Mesenchymal stem cell (in vitro differentiated cells and primary cell): Measurements from ENCODE around the gene CELSR3.

ENCODE experiments used
- DNase-seq: peaks from one replicate; pipeline ENCODE4 v3.0.0-alpha.2; 2013
- H2AFZ ChIP-seq: one replicate; pipeline ENCODE4 v1.6.1; 2013; ENCODE audit warnings: low read depth, mild to moderate bottlenecking, control low read depth, inconsistent platforms, low read length, moderate library complexity
- H2AK5ac ChIP-seq: 2 replicates; pipeline ENCODE4 v1.6.1; 2013; ENCODE audit warnings: low read length, moderate library complexity, mild to moderate bottlenecking, inconsistent platforms; ENCODE audit not compliant: severe bottlenecking
- H2BK120ac ChIP-seq: one replicate; pipeline ENCODE4 v1.6.1; 2013; ENCODE audit warnings: low read depth, mild to moderate bottlenecking, inconsistent platforms, low read length, moderate library complexity
- H2BK12ac ChIP-seq, 2 experiments: one replicate each; pipeline ENCODE4 v1.6.1; 2013; ENCODE audit warnings: inconsistent platforms in 2 of 2, low read length in 2 of 2, mild to moderate bottlenecking in 2 of 2, moderate library complexity in 2 of 2, control low read depth in 1 of 2
- H2BK15ac ChIP-seq: one replicate; pipeline ENCODE4 v1.6.1; 2013; ENCODE audit warnings: mild to moderate bottlenecking, low read depth, inconsistent platforms; ENCODE audit not compliant: poor library complexity, severe bottlenecking
- H2BK5ac ChIP-seq: 2 replicates; pipeline ENCODE4 v1.6.1; 2013; ENCODE audit warnings: low read depth, mild to moderate bottlenecking, low read length, control low read depth, inconsistent platforms; ENCODE audit not compliant: poor library complexity, severe bottlenecking
- H3K14ac ChIP-seq, 2 experiments: one replicate each; pipeline ENCODE4 v1.6.1; 2013; ENCODE audit warnings: inconsistent platforms in 2 of 2, low read length in 2 of 2, control low read depth in 1 of 2, mild to moderate bottlenecking in 1 of 2, moderate library complexity in 1 of 2
- H3K18ac ChIP-seq, 2 experiments: one replicate each; pipeline ENCODE4 v1.6.1; 2013; ENCODE audit warnings: inconsistent platforms in 2 of 2, low read length in 2 of 2, control low read depth in 1 of 2, low read depth in 1 of 2, mild to moderate bottlenecking in 1 of 2
- H3K23ac ChIP-seq, 2 experiments: one replicate each; pipeline ENCODE4 v1.6.1; 2013; ENCODE audit warnings: inconsistent platforms in 2 of 2, low read length in 2 of 2, mild to moderate bottlenecking in 2 of 2, moderate library complexity in 2 of 2, control low read depth in 1 of 2
- H3K27ac ChIP-seq: 2 replicates; pipeline ENCODE4 v1.5.1; 2013; ENCODE audit warnings: mild to moderate bottlenecking, moderate library complexity, low read length, control low read depth, inconsistent platforms; ENCODE audit not compliant: poor library complexity, severe bottlenecking
- H3K27me3 ChIP-seq, 2 experiments: 2 replicates each; pipeline versions ENCODE4 v1.6.1 to v1.7.0; 2013; ENCODE audit warnings: low read length in 2 of 2, mild to moderate bottlenecking in 2 of 2, moderate library complexity in 2 of 2, control low read depth in 1 of 2, inconsistent platforms in 1 of 2; ENCODE audit not compliant: control insufficient read depth in 1 of 2, insufficient read depth in 1 of 2
- H3K36me3 ChIP-seq, 2 experiments: 2 replicates each; pipeline versions ENCODE4 v1.6.1 to v1.7.0; 2013; ENCODE audit warnings: low read length in 2 of 2, control low read depth in 1 of 2, inconsistent platforms in 1 of 2, low read depth in 1 of 2, mild to moderate bottlenecking in 1 of 2; ENCODE audit not compliant: insufficient read depth in 2 of 2, control insufficient read depth in 1 of 2
- H3K4ac ChIP-seq, 2 experiments: one replicate each; pipeline ENCODE4 v1.6.1; 2013; ENCODE audit warnings: inconsistent platforms in 2 of 2, low read length in 2 of 2, mild to moderate bottlenecking in 2 of 2, moderate library complexity in 2 of 2, control low read depth in 1 of 2, low read depth in 1 of 2
- H3K4me1 ChIP-seq: 2 replicates; pipeline ENCODE4 v1.6.1; 2013; ENCODE audit warnings: low read depth, low read length, control low read depth; ENCODE audit not compliant: control insufficient read depth, insufficient read depth
- H3K4me2 ChIP-seq: 2 replicates; pipeline ENCODE4 v1.6.1; 2013; ENCODE audit warnings: low read length, mild to moderate bottlenecking, inconsistent platforms; ENCODE audit not compliant: poor library complexity, severe bottlenecking
- H3K4me3 ChIP-seq, 2 experiments: 2 replicates each; pipeline versions ENCODE4 v1.5.1 to v1.7.0; 2013; ENCODE audit warnings: low read length in 2 of 2, mild to moderate bottlenecking in 2 of 2, control low read depth in 1 of 2, low read depth in 1 of 2; ENCODE audit not compliant: insufficient read depth in 1 of 2
- H3K79me1 ChIP-seq: replicated peaks from 2 replicates; pipeline ENCODE4 v1.6.1; 2013; ENCODE audit warnings: mild to moderate bottlenecking, control low read depth, low read length, inconsistent platforms; ENCODE audit not compliant: poor library complexity, severe bottlenecking
- H3K9ac ChIP-seq: 2 replicates; pipeline ENCODE4 v1.7.0; 2013; ENCODE audit warnings: mild to moderate bottlenecking, low read length, moderate library complexity
- H3K9me3 ChIP-seq: 2 replicates; pipeline ENCODE4 v1.7.0; 2013; ENCODE audit warnings: mild to moderate bottlenecking, low read length; ENCODE audit not compliant: control insufficient read depth
- H4K8ac ChIP-seq: one replicate; pipeline ENCODE4 v1.6.1; 2013; ENCODE audit warnings: inconsistent platforms, mild to moderate bottlenecking, low read length, moderate library complexity
- H4K91ac ChIP-seq: one replicate; pipeline ENCODE4 v1.6.1; 2013; ENCODE audit warnings: mild to moderate bottlenecking, low read length, inconsistent platforms
- WGBS: methylation state at CpG from one replicate; pipeline ENCODE4 v1.1.7; 2013; ENCODE audit warnings: mixed read lengths; 5-methylcytosine and 5-hydroxymethylcytosine counted together

CELSR3 gene

DNA sequence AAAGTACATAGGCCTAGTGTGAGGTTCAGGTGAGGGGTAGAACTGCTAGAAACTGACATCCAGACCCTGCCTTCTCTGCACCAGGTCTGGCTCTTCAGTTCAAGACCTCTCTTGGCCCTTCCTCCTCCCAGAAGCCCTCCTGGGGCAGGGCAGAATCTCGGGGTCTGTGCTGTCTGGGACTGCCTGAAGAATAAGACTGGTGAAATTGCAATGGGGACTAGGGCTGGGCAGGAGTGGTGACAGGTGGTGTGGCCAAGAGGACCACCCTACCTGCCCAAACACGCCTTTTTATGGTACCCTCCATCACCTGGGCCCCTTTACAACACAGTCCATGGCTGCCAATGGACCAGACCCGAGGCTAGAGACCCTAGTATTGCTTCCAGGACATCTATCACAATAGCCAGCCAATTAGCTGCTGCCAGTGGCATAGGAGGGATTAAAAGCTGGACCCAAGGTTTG lies 24.6 kb upstream of the CELSR3 start:
- Histone ChIP-seq H2BK12ac (no peak overlapping the region), H3K23ac (no peak overlapping the region), H2AK5ac (no peak overlapping the region), H2BK5ac (no peak overlapping the region), H3K14ac (no peak overlapping the region), H3K4ac (no peak overlapping the region), H4K91ac (no peak overlapping the region), H3K9ac (no peak overlapping the region), H3K27me3 (no peaks in the 10 kb centered on the region), H2BK120ac (no peak overlapping the region), H3K9me3 (no peaks in the 10 kb centered on the region), H4K8ac (no peak overlapping the region), H2BK15ac (no peak overlapping the region), H3K36me3 (peaks cover 51 to 59% of the 10 kb centered on the region in 2 experiments), H3K18ac (no peak overlapping the region), H2AFZ (no peak overlapping the region), H3K27ac (peak overlapping the region; percentile 13), H3K4me1 (peaks cover 39% of the 10 kb centered on the region), H3K79me1 (peaks cover 32% of the 10 kb centered on the region), H3K4me3 (no peak overlapping the region), H3K4me2 (no peak overlapping the region)
- no peak for DNase-seq
- 96% methylated on average over 2 of the region's 3 CpGs for WGBS

- Histone ChIP-seq H3K9ac (peak overlapping the region; percentile 92), H3K4me2 (no peak overlapping the region), H3K18ac (no peak overlapping the region), H4K91ac (no peak overlapping the region), H2BK120ac (no peak overlapping the region), H3K27me3 (no peaks in the 10 kb centered on the region), H3K4me3 (peak overlapping the region in 1 of 2 experiments; percentile 96), H3K4ac (no peak overlapping the region), H3K14ac (no peak overlapping the region), H2AFZ (no peak overlapping the region), H2BK5ac (no peak overlapping the region), H3K27ac (peak overlapping the region; percentile 45), H3K9me3 (no peaks in the 10 kb centered on the region), H2BK15ac (no peak overlapping the region), H2BK12ac (peak overlapping the region in 1 of 2 experiments; percentile 11), H3K4me1 (peaks cover 39% of the 10 kb centered on the region), H3K79me1 (peaks cover 37% of the 10 kb centered on the region), H2AK5ac (no peak overlapping the region), H3K23ac (no peak overlapping the region), H4K8ac (no peak overlapping the region), H3K36me3 (peaks cover 52 to 59% of the 10 kb centered on the region in 2 experiments)
- DNase-seq: peak; percentile 51
- 47% methylated on average over 6 of the region's 10 CpGs for WGBS
Observed at GRCh38 chr3:48686538-48687219, 24.0 kb upstream of the CELSR3 start.

DNA sequence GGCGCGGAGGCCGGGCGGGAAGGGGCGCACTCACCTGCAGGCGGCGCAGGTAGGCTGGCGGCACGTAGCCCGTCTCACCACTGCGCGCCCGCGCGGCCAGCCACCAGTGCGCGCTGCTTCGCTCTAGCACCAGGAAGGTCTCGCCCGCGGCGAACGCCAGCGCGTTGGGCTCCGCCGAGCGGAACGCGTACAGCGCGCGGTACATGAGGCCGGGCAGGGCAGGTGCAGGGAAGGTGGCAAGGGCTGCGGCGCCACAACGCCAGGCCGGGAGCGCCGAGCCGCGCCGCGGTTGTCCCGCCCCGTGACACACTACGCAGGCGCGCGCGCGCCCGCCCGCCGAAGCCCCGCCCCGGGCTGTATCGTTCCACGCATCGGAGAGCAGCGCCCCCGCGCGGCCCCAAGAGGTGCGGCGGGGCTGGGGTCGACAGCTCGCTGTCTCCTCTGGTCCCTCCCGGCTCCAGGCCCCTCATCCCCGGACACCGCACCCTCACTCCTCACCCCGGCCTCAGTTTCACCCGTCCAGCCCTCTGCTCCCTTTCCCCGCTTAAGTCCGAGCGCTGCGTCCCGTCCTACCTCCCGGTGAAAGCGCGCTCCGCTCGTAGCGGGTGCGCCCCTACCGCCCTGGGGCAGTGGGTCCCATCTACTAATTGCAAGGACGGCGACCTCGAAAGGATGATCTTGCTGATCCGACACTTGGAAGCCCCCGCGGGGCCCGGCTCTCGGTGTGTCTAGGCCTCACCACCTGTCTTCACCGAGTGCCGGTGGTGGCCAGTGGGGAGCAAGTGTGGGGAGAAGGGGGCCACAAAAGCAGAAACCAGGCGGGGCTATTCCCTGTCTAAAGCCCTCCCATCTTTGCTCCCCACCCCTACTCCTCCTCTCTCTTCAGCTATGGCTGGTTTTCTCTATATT lies 23.2 kb upstream of the CELSR3 start, which contains the start of gene NCKIPSD:
TSS of gene NCKIPSD (minus strand) at position 313 of the 909 bp plus-strand sequence. CDS start at position 205, 108 bp downstream.
- Histone ChIP-seq H2BK15ac (no peak within 1 kb of the TSS), H3K4me2 (peak within 1 kb of the TSS; percentile 89), H3K4me3 (peak within 1 kb of the TSS; percentile 96 to 98), H3K18ac (peak within 1 kb of the TSS; percentile 67 to 95), H2BK120ac (no peak within 1 kb of the TSS), H3K4ac (peak within 1 kb of the TSS; percentile 55 to 76), H2BK12ac (peak within 1 kb of the TSS; percentile 11 to 59), H3K23ac (peak within 1 kb of the TSS in 1 of 2 experiments; percentile 88), H2AK5ac (peak within 1 kb of the TSS; percentile 83), H4K8ac (peak within 1 kb of the TSS; percentile 74), H2BK5ac (no peak within 1 kb of the TSS), H4K91ac (peak within 1 kb of the TSS; percentile 65), H3K9me3 (no peaks in the 10 kb centered on the region), H2AFZ (peak within 1 kb of the TSS; percentile 79), H3K27ac (peak within 1 kb of the TSS; percentile 45), H3K36me3 (peaks cover 54 to 62% of the 10 kb centered on the region in 2 experiments), H3K9ac (peak within 1 kb of the TSS; percentile 92), H3K27me3 (no peaks in the 10 kb centered on the region), H3K79me1 (peaks cover 40% of the 10 kb centered on the region), H3K14ac (peak within 1 kb of the TSS in 1 of 2 experiments; percentile 64), H3K4me1 (peaks cover 39% of the 10 kb centered on the region)
- 4% methylated on average over 48 of the region's 97 CpGs for WGBS
- DNase-seq: peak; percentile 82

DNA sequence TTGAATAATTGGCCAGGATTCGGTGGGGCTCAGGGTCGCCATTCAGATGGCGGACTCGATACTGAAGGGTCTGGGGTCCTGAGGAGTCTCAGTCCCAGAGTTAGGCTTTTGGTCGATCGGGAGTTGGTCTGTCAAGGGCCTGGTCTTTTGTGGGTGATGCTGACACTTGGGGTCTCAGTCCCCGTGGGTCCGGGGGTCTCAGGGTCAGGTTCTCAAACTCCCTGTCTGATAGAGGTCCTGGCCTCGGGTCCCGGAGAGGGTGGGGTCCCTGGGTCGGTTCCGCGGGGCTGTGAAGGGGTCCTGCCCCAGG lies 22.6 kb upstream of the CELSR3 start:
- Histone ChIP-seq H3K4me3 (peak overlapping the region; percentile 96 to 98), H2BK120ac (no peak overlapping the region), H2BK5ac (no peak overlapping the region), H3K4ac (peak overlapping the region in 1 of 2 experiments; percentile 40), H2BK15ac (no peak overlapping the region), H2AK5ac (peak overlapping the region; percentile 83), H3K18ac (peak overlapping the region; percentile 67 to 95), H3K23ac (peak overlapping the region in 1 of 2 experiments; percentile 88), H3K14ac (peak overlapping the region in 1 of 2 experiments; percentile 64), H3K9me3 (no peaks in the 10 kb centered on the region), H3K4me1 (peaks cover 39% of the 10 kb centered on the region), H2BK12ac (no peak overlapping the region), H4K91ac (peak overlapping the region; percentile 65), H3K4me2 (peak overlapping the region; percentile 89), H2AFZ (peak overlapping the region; percentile 79), H3K27me3 (no peaks in the 10 kb centered on the region), H3K27ac (no peak overlapping the region), H3K79me1 (peaks cover 43% of the 10 kb centered on the region), H3K36me3 (peaks cover 55 to 62% of the 10 kb centered on the region in 2 experiments), H3K9ac (peak overlapping the region; percentile 92), H4K8ac (peak overlapping the region; percentile 74)
- DNase-seq: no peak
- WGBS: 9% methylated on average over 13 of the region's 13 CpGs
